Measurements from ENCODE around the gene REV1. TPM values are rescaled to one million over a fixed set of nuclear protein-coding genes. Genes with fewer than 3 reads are reported as not detected.

REV1 gene
- total RNA-seq, 1 experiment from 2014 or later, result 38.6 TPM

DNA sequence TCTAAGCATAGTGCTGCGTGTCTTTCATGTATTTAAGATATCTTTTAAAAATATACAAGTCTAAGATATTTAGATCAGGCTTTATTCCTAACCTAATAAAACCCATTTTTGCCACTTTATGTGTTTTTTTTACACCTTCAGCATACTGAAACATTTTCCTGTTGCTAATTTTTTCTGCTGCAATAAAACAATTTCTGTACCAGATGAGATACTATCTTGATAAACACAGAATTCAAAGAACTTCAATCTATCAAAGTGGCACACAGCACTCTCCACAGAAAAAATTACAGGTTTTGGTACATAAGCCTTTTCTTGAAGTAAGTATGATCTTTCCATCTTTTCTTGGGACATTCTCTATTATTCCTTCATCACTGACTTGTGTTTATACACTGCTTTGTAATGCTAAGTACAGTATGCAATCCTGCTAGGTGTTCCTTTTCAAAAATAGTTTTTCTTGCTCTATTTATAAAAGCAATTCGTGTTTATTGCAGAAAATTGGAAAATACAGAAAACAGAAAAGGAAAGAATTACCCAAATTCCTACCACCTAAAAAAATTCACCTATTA lies 16.2 kb downstream of the REV1 start:
- BruUV-seq (replicated peaks), result no TSS peak
- CTCF ChIA-PET, result no interaction called here
- TF ChIP-seq CTCF (IDR thresholded peaks at IDR 0.05; ENCODE audit: unreplicated experiment), result no peak
- Mint-ChIP-seq H3K36me3 (ENCODE audit: insufficient read depth, unreplicated experiment) (peaks cover 16% of the 10 kb centered on the region), H3K9me3 (ENCODE audit: unreplicated experiment) (no peaks in the 10 kb centered on the region), H3K27me3 (ENCODE audit: insufficient read depth, unreplicated experiment) (no peaks in the 10 kb centered on the region), H3K4me3 (ENCODE audit: unreplicated experiment) (no peak overlapping the region), H3K27ac (ENCODE audit: low read depth, unreplicated experiment) (peak overlapping the region; percentile 89), H3K4me1 (ENCODE audit: insufficient read depth, unreplicated experiment) (peaks cover 41% of the 10 kb centered on the region)
- no peak for DNase-seq (ENCODE audit: unreplicated experiment)
- intact Hi-C loops (cut with micrococcal nuclease), result no loop called here
- POLR2A ChIA-PET, result interaction anchor here (0.9 to 2.5 kb wide), 8 partner anchors 8 to 138 kb away, joined by 3 to 15 read pairs (median 4); partner anchors contain the start of genes EIF5B, REV1 and TXNDC9

- Mint-ChIP-seq H3K27ac (ENCODE audit: low read depth, unreplicated experiment) (peak overlapping the region; percentile 73), H3K27me3 (ENCODE audit: insufficient read depth, unreplicated experiment) (no peaks in the 10 kb centered on the region), H3K4me1 (ENCODE audit: insufficient read depth, unreplicated experiment) (peaks cover 36% of the 10 kb centered on the region), H3K4me3 (ENCODE audit: unreplicated experiment) (peak overlapping the region; percentile 21), H3K9me3 (ENCODE audit: unreplicated experiment) (no peaks in the 10 kb centered on the region), H3K36me3 (ENCODE audit: insufficient read depth, unreplicated experiment) (peaks cover 7% of the 10 kb centered on the region)
- ChIA-PET POLR2A (interaction anchor here (0.7 to 2.5 kb wide), 8 partner anchors 8 to 332 kb away, joined by 3 to 15 read pairs (median 4); partner anchors contain the start of genes EIF5B, REV1 and TXNDC9), CTCF (interaction anchor here (1.0 kb wide), 1 partner anchor 9 kb away, joined by 4 read pairs; no protein-coding TSS in a partner anchor)
- DNase-seq (ENCODE audit: unreplicated experiment), result peak; percentile 41
- TF ChIP-seq CTCF (IDR thresholded peaks at IDR 0.05; ENCODE audit: unreplicated experiment), result no peak
- no TSS peak for BruUV-seq (replicated peaks)
- intact Hi-C loops (cut with micrococcal nuclease), result no loop called here
Measured at GRCh38 chr2:99472600-99472960, 17.2 kb downstream of the REV1 start.

GRCh38 chr2:99471654-99472599 lies 17.9 kb downstream of the REV1 start:
- intact Hi-C loops (cut with micrococcal nuclease), result no loop called here

More at GRCh38 chr2:99471654-99472599, 17.9 kb downstream of the REV1 start:
- peak; percentile 54 for DNase-seq (ENCODE audit: unreplicated experiment)
- Mint-ChIP-seq H3K36me3 (ENCODE audit: insufficient read depth, unreplicated experiment) (peaks cover 7% of the 10 kb centered on the region), H3K27ac (ENCODE audit: low read depth, unreplicated experiment) (peak overlapping the region; percentile 73), H3K4me1 (ENCODE audit: insufficient read depth, unreplicated experiment) (peaks cover 33% of the 10 kb centered on the region), H3K9me3 (ENCODE audit: unreplicated experiment) (no peaks in the 10 kb centered on the region), H3K4me3 (ENCODE audit: unreplicated experiment) (peak overlapping the region; percentile 21), H3K27me3 (ENCODE audit: insufficient read depth, unreplicated experiment) (no peaks in the 10 kb centered on the region)
- no peak for TF ChIP-seq CTCF (IDR thresholded peaks at IDR 0.05; ENCODE audit: unreplicated experiment)
- CTCF ChIA-PET, result interaction anchor here (0.6 to 1.1 kb wide), 4 partner anchors 8 to 110 kb away, joined by 3 to 4 read pairs (median 3); no protein-coding TSS in a partner anchor
- BruUV-seq (replicated peaks), result no TSS peak
- POLR2A ChIA-PET, result interaction anchor here (0.6 to 2.5 kb wide), 14 partner anchors 8 to 342 kb away, joined by 3 to 15 read pairs (median 3); partner anchors contain the start of genes EIF5B, REV1 and TXNDC9
